ENCODE data around the gene NPHP4.

NPHP4 gene

GRCh38 chr1:6014130-6014999 lies 22.1 kb upstream of the NPHP4 start:
- no peak for TF ChIP-seq CTCF (conservative IDR thresholded peaks at IDR 0.05; ENCODE audit: low read depth, low read length)
- no peak for DNase-seq (ENCODE audit: low read depth)

GRCh38 chr1:6013491-6013890 lies 21.3 kb upstream of the NPHP4 start:
- no peak for TF ChIP-seq CTCF (conservative IDR thresholded peaks at IDR 0.05; ENCODE audit: low read depth, low read length)
- no peak overlapping the region for H3K4me3 ChIP-seq (ENCODE audit: low read depth, low read length)
- no peak for DNase-seq (ENCODE audit: low read depth)

More at GRCh38 chr1:6014130-6014999, 22.1 kb upstream of the NPHP4 start:
- no peak overlapping the region for H3K4me3 ChIP-seq (ENCODE audit: low read depth, low read length)

GRCh38 chr1:6012529-6013318 lies 20.5 kb upstream of the NPHP4 start:
- TF ChIP-seq CTCF (conservative IDR thresholded peaks at IDR 0.05; ENCODE audit: low read depth, low read length): no peak
- DNase-seq (ENCODE audit: low read depth): no peak
- no peak overlapping the region for H3K4me3 ChIP-seq (ENCODE audit: low read depth, low read length)

GRCh38 chr1:6011946-6012258 lies 19.7 kb upstream of the NPHP4 start:
- DNase-seq (ENCODE audit: low read depth): no peak
- no peak overlapping the region for H3K4me3 ChIP-seq (ENCODE audit: low read depth, low read length)
- no peak for TF ChIP-seq CTCF (conservative IDR thresholded peaks at IDR 0.05; ENCODE audit: low read depth, low read length)

DNA sequence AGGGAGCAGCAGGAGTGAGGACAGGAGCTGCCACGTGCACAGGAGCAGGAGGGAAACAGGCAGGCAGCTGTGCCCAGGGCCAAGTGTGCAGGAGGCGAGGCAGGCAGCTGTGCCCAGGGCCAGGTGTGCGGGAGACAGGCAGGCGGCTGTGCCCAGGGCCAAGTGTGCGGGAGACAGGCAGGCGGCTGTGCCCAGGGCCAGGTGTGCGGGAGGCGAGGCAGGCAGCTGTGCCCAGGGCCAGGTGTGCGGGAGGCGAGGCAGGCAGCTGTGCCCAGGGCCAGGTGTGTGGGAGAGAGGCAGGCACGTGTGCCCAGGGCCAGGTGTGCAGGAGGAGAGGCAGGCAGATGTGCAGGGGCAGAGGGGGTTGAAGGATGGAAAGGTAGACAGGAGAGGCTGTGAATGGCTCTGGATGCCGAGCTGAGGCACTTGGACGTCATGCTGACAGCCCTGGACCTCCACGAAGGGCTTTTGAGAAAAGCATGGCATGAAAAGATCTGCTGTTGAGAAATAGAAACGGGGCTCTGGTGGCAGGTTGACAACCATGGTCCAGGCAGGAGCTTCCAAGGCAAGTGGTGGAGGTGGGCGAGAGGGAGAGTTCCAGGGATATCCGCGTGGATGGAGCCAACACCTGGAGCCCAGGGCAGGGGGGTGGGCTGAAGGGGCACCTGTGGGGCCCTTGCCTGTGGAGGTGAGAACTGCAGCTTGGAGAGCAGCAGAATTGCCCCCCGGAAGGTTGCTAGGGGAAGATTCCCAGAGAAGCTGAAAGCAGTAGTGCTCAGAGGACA lies 19.1 kb upstream of the NPHP4 start:
- no peak for TF ChIP-seq CTCF (conservative IDR thresholded peaks at IDR 0.05; ENCODE audit: low read depth, low read length)
- DNase-seq (ENCODE audit: low read depth): no peak

GRCh38 chr1:6010554-6010953 lies 18.3 kb upstream of the NPHP4 start:
- no peak overlapping the region for H3K4me3 ChIP-seq (ENCODE audit: low read depth, low read length)
- no peak for DNase-seq (ENCODE audit: low read depth)
- TF ChIP-seq CTCF (conservative IDR thresholded peaks at IDR 0.05; ENCODE audit: low read depth, low read length): no peak

More for the DNA sequence above, 19.1 kb upstream of the NPHP4 start:
- H3K4me3 ChIP-seq (ENCODE audit: low read depth, low read length): no peak overlapping the region
